ENCODE measurements around the gene ZNF423.

- TF ChIP-seq, protein P1, sequence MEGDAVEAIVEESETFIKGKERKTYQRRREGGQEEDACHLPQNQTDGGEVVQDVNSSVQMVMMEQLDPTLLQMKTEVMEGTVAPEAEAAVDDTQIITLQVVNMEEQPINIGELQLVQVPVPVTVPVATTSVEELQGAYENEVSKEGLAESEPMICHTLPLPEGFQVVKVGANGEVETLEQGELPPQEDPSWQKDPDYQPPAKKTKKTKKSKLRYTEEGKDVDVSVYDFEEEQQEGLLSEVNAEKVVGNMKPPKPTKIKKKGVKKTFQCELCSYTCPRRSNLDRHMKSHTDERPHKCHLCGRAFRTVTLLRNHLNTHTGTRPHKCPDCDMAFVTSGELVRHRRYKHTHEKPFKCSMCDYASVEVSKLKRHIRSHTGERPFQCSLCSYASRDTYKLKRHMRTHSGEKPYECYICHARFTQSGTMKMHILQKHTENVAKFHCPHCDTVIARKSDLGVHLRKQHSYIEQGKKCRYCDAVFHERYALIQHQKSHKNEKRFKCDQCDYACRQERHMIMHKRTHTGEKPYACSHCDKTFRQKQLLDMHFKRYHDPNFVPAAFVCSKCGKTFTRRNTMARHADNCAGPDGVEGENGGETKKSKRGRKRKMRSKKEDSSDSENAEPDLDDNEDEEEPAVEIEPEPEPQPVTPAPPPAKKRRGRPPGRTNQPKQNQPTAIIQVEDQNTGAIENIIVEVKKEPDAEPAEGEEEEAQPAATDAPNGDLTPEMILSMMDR (IDR thresholded peaks at IDR 0.05; ENCODE audit: low read length), result no peak
- TF ChIP-seq EZH2 (optimal IDR thresholded peaks at IDR 0.05; ENCODE audit: low read depth, low read length), result no peak
Measured at GRCh38 chr16:49659356-49659755, 196.6 kb downstream of the ZNF423 start.

Measured in MM.1S (cell line).